Calu3 (cell line): ENCODE results near the gene ACCS. TPM values are rescaled to one million over a fixed set of nuclear protein-coding genes. Genes with fewer than 3 reads are reported as not detected.

ENCODE experiments used
- BruUV-seq: library from RNA; stranded (reverse); fragments of 400-500 nt; replicated peaks from 2 replicates; lab custom pipeline; 2021; lab: Mats Ljungman, UMichigan
- CTCF ChIA-PET: fragments of 300-600 bp; sonication (Branson Sonifier 250); formaldehyde crosslinking; loops from one replicate; lab custom pipeline; 2022; ENCODE audit warnings: antibody characterized with exemption; lab: Charles Lee
- DNase-seq: peaks from one replicate; pipeline ENCODE4 v3.0.0; 2022
- H3K27ac Mint-ChIP-seq: one replicate; pipeline ENCODE4 v1.8.0; 2022; ENCODE audit warnings: mixed read lengths; ENCODE audit not compliant: unreplicated experiment
- H3K27me3 Mint-ChIP-seq: one replicate; pipeline ENCODE4 v1.8.0; 2022; ENCODE audit warnings: mixed read lengths; ENCODE audit not compliant: unreplicated experiment
- H3K36me3 Mint-ChIP-seq: one replicate; pipeline ENCODE4 v1.8.0; 2022; ENCODE audit warnings: mild to moderate bottlenecking, moderate library complexity, mixed read lengths; ENCODE audit not compliant: insufficient read depth, unreplicated experiment
- H3K4me1 Mint-ChIP-seq: one replicate; pipeline ENCODE4 v1.8.0; 2022; ENCODE audit warnings: mild to moderate bottlenecking, low read depth, mixed read lengths; ENCODE audit not compliant: unreplicated experiment
- H3K4me3 Mint-ChIP-seq: one replicate; pipeline ENCODE4 v1.8.0; 2022; ENCODE audit warnings: mild to moderate bottlenecking, low read depth, moderate library complexity, mixed read lengths; ENCODE audit not compliant: unreplicated experiment
- H3K9me3 Mint-ChIP-seq: one replicate; pipeline ENCODE4 v1.8.0; 2022; ENCODE audit warnings: low read depth, mixed read lengths; ENCODE audit not compliant: unreplicated experiment
- intact Hi-C: fragments of 100-400 bp; cut with micrococcal nuclease; formaldehyde crosslinking; loops from one replicate; pipeline ENCODE4 v1.10.0; 2022; ENCODE audit not compliant: unreplicated experiment
- total RNA-seq: library from RNA; stranded (reverse); gene quantifications from 2 replicates; pipeline ENCODE4 v1.2.3, GENCODE V29; 2022
- TF ChIP-seq, protein P1 (sequence below): fragments of 200-600 bp; IDR thresholded peaks from one replicate; pipeline ENCODE4 v1.8.0; 2022; ENCODE audit warnings: antibody characterized with exemption; ENCODE audit not compliant: unreplicated experiment

Gene ACCS
- total RNA-seq, 1 experiment from 2014 or later: 17.9 TPM

DNA sequence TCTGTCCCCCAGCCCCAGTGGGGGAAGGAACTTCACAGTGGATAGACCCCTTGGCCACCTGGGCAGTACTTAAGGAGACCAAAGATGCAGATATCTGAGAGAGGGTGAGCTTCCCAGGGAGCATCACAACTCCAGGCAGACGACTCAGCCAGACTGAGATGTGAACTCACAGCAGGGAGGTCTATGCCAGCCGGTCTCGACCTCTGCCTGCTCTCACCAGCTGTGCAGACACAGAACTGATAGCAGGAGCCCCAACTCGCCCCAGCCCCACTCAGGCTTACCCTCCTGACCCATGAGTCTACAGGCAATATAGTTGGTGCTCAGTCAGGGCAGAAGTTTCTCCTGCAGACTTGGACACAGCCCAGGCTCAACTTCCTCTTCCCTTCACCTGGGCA, 47.9 kb upstream of the ACCS start:
- Mint-ChIP-seq H3K27me3 (peaks cover 58% of the 10 kb centered on the region), H3K36me3 (no peaks in the 10 kb centered on the region), H3K4me1 (no peaks in the 10 kb centered on the region), H3K9me3 (peaks cover 3% of the 10 kb centered on the region), H3K4me3 (no peak overlapping the region), H3K27ac (no peak overlapping the region)
- intact Hi-C loops: no loop called here
- DNase-seq: no peak
- CTCF ChIA-PET: no interaction called here
- TF ChIP-seq, protein P1, sequence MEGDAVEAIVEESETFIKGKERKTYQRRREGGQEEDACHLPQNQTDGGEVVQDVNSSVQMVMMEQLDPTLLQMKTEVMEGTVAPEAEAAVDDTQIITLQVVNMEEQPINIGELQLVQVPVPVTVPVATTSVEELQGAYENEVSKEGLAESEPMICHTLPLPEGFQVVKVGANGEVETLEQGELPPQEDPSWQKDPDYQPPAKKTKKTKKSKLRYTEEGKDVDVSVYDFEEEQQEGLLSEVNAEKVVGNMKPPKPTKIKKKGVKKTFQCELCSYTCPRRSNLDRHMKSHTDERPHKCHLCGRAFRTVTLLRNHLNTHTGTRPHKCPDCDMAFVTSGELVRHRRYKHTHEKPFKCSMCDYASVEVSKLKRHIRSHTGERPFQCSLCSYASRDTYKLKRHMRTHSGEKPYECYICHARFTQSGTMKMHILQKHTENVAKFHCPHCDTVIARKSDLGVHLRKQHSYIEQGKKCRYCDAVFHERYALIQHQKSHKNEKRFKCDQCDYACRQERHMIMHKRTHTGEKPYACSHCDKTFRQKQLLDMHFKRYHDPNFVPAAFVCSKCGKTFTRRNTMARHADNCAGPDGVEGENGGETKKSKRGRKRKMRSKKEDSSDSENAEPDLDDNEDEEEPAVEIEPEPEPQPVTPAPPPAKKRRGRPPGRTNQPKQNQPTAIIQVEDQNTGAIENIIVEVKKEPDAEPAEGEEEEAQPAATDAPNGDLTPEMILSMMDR: no peak
- BruUV-seq: no TSS peak

DNA sequence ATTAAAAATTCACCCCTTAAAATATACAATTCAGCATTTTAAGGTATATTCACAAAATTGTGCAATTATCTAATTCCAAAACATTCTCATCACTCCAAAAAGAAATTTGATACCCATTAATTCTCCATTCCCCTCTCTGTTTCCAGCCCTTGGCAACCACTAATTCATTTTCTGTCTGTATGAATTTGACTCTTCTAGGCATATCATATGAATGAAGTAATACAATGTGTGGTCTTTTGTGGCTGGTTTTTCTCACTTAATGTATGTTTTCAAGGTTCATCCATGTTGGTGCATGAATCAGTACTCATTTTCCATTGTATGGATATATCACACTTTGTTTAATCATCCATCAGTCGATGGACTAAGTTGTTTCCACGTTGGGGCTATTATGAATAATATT, 47.2 kb upstream of the ACCS start:
- H3K4me1 Mint-ChIP-seq: no peaks in the 10 kb centered on the region
- TF ChIP-seq, protein P1: no peak
- no peak overlapping the region for H3K27ac Mint-ChIP-seq
- no peak for DNase-seq
- no peaks in the 10 kb centered on the region for H3K36me3 Mint-ChIP-seq
- intact Hi-C loops: no loop called here
- peaks cover 3% of the 10 kb centered on the region for H3K9me3 Mint-ChIP-seq
- no TSS peak for BruUV-seq
- H3K4me3 Mint-ChIP-seq: no peak overlapping the region
- H3K27me3 Mint-ChIP-seq: peaks cover 65% of the 10 kb centered on the region
- CTCF ChIA-PET: no interaction called here

DNA sequence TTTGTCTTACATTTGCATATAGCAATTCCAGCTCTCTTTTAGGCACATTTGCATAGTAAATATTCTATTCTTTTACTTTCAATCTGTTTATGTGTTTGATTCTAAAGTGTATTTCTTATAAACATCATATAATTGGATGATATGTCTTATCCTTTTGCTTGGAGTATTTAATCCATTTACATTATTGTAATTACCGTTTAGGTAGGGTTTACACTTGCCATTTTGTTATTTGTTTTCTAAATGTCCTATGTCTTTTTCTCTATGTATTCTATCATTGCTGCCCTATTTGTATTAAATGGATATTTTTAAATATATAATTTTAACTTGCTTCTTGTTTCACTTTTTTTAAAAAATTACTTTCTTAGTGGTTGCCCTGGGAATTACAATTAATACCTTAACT, 41.1 kb upstream of the ACCS start:
- peaks cover 65% of the 10 kb centered on the region for H3K27me3 Mint-ChIP-seq
- H3K4me3 Mint-ChIP-seq: no peak overlapping the region
- peaks cover 3% of the 10 kb centered on the region for H3K9me3 Mint-ChIP-seq
- H3K27ac Mint-ChIP-seq: no peak overlapping the region
- CTCF ChIA-PET: no interaction called here
- no peak for DNase-seq
- no TSS peak for BruUV-seq
- TF ChIP-seq, protein P1: no peak
- intact Hi-C loops: no loop called here
- no peaks in the 10 kb centered on the region for H3K36me3 Mint-ChIP-seq
- H3K4me1 Mint-ChIP-seq: no peaks in the 10 kb centered on the region

DNA sequence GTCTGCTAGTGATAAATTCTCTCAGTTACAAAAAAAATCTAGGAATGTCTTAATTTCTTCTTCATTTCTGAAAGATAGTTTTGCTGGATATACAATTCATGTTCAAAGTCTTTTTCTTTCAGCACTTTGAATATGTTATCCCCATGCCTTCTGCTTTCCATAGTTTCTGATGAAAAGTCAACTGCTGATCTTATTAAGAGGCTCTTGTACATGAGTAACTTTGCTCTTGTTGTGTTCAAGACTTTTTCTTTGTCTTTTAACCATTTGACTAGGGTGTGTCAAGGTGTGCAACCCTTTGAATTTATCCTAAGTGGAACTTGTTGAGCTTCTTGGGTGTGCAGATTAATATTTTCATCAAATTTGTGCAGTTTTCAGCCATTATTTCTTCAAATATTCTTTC, 40.3 kb upstream of the ACCS start:
- Mint-ChIP-seq H3K27ac (no peak overlapping the region), H3K4me1 (no peaks in the 10 kb centered on the region), H3K27me3 (peaks cover 70% of the 10 kb centered on the region), H3K36me3 (no peaks in the 10 kb centered on the region), H3K9me3 (peaks cover 3% of the 10 kb centered on the region), H3K4me3 (no peak overlapping the region)
- no TSS peak for BruUV-seq
- no peak for DNase-seq
- TF ChIP-seq, protein P1: no peak
- CTCF ChIA-PET: no interaction called here
- intact Hi-C loops: no loop called here

DNA sequence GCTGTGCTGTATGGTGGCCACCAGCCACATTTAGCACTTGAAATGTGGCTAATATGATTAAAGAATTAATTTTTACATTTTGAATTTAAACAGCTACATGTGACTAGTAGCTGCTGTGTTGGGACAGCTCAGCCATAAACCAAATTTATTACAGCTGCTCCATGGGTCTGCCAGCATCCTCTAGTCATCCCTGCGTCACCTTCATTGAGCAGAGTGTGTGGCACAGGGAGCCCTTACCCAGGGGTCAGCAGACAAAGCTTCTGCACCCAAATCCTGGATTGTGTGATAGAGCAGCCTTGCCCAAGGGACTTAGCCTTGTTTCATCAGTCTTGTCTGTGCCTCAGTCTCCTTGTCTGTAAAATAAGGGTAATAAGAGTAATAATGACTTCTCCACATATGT, 37.7 kb upstream of the ACCS start:
- no peaks in the 10 kb centered on the region for H3K9me3 Mint-ChIP-seq
- H3K36me3 Mint-ChIP-seq: peaks cover 4% of the 10 kb centered on the region
- CTCF ChIA-PET: no interaction called here
- intact Hi-C loops: no loop called here
- H3K4me1 Mint-ChIP-seq: no peaks in the 10 kb centered on the region
- BruUV-seq: no TSS peak
- TF ChIP-seq, protein P1: no peak
- no peak overlapping the region for H3K27ac Mint-ChIP-seq
- DNase-seq: no peak
- peaks cover 77% of the 10 kb centered on the region for H3K27me3 Mint-ChIP-seq
- no peak overlapping the region for H3K4me3 Mint-ChIP-seq
